NCI-H524 treated with DMSO at 0.1 percent for 48 hours (cell line): ENCODE results near the gene RUSC2.
"Not testable (repeated sequence)": the region's sequence is repeated elsewhere in the genome, so short reads cannot be mapped to it uniquely, and the experiment has no call there.

Source experiments
- DNase-seq: peaks from one replicate; lab custom pipeline; 2025; lab: John Stamatoyannopoulos, UW

RUSC2 gene

GRCh38 chr9:35495984-35496383, 6.1 kb downstream of the RUSC2 start:
- no peak for DNase-seq

DNA sequence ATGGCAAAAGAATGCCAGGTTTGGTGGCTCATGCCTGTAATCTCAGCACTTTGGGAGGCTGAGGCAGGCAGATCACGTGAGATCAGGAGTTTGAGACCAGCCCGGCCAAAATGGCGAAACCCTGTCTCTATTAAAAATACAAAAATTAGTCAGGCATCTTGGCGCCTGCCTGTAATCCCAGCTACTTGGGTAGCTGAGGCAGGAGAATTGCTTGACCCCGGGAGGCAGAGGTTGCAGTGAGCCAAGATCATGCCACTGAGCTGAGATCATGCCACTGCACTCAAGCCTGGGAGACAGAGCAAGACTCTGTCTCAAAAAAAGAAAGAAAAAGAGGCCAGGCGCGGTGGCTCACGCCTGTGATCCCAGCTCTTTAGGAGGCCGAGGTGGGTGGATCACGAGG, 8.3 kb downstream of the RUSC2 start:
- not testable (repeated sequence) for DNase-seq

- no peak for DNase-seq
Observed at GRCh38 chr9:35499029-35499700, 9.3 kb downstream of the RUSC2 start.

DNA sequence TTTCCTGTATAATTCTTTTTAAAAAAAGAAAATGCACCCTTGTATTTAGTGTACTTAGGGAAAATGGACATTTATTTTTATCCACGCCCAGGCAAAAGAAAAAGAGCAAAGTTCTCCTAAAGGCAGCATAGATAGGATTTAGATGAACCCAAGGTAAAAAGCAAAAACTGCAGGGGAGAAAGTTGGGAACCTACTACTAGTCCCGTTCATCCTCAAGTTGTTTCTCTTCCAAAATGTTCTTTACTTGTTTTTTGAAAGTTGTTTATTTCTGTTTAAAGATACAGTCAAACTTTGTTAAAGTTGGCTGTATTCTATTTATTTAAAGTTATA, 9.8 kb downstream of the RUSC2 start:
- DNase-seq: no peak

DNA sequence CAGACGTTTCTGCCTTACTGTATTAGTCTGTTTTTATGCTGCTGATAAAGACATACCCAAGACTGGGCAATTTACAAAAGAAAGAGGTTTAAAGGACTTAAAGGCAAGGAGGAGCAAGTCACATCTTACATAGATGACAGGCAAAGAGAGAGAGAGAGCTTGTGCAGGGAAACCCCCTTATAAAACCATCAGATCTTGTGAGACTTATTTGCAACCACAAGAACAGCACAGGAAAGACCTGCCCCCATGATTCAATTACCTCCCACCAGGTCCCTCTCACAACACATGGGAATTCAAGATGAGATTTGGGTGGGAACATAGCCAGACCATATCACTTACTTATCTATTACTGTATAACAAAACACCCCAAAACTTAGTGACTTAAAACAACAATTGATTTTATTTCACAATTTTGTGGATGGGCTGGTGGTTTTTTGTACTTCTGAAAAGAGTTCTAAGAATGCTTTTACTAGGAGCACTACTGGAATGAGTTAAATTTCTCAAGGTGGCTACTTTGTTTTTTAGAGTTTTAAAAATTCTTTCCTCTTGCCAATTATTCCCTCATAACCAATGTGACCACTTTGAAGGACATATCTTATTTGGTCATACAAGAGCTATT, 10.3 kb downstream of the RUSC2 start:
- DNase-seq: no peak

DNA sequence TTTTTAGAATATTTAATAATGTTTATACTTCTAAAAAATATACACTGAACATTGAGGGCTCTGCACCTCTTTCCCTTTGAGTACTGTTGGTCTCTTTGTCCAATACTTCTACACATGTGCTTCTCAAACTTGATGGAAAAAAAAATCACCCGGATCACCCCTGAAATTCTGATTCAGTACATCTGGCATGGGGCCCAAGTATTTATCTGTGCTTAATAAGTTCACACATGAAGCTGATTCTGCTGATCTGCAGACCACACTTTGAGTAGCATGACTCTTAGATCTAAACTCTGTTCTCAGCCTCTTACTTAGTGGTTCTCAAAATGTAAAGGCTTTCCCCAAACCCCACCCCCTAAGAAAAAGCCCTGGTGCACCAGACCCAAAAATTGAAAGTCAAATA, 12.0 kb downstream of the RUSC2 start:
- DNase-seq: no peak

- no peak for DNase-seq
Observed at GRCh38 chr9:35506359-35506758, 16.4 kb downstream of the RUSC2 start.

- no peak for DNase-seq
Observed at GRCh38 chr9:35508069-35508468, 18.2 kb downstream of the RUSC2 start.

DNA sequence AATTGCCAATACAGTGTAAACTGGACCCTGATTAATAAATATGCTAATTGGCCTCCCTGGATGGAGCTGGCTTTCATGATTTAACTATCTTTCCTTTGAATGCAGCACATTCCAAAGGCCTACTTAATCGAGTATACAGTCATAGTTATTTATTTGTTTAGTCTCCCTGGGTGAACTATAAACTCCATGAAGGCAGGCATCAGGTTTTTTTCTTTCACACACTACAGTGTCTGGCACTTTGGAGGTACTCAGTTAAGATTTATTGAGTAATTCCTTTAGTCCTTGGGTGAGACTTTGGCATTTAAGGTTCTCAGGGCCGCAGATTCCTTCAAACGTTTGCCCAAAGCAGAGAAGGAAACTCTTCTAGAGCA, 20.5 kb downstream of the RUSC2 start:
- DNase-seq: no peak

DNA sequence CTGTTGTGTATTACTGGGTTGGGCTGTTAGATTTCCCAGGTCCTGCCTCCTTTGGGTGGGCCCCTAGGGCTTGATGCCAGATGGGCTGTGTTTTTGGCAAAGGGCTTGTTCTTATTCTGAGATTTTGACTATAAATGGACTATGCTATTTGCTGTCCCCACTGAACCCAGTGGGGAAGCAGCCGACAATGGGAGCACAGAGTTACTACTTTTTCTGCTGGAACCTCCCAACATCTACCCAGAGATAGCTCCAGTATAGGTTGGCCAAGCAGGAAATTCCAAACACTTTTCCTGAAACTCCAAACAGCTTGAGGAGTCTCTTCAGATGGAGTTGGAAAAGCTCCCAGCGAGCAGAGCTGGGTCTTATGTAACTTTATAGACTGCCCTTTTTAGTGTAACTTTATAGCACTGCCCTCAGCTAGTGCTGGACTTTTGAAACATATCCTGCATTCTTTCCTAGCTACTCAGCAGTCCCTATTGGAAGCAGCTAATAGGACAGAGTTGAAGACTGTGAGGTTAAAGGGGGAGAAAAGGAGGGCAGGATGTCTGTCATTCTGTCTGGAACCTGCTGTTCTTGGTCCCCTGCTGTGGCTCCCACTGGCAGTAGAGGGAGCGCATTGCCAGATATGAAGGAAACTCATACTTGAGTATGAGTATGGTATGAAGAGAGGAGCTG, 21.0 kb downstream of the RUSC2 start:
- DNase-seq: no peak

- DNase-seq: no peak
Observed at GRCh38 chr9:35511453-35511852, 21.5 kb downstream of the RUSC2 start.

DNA sequence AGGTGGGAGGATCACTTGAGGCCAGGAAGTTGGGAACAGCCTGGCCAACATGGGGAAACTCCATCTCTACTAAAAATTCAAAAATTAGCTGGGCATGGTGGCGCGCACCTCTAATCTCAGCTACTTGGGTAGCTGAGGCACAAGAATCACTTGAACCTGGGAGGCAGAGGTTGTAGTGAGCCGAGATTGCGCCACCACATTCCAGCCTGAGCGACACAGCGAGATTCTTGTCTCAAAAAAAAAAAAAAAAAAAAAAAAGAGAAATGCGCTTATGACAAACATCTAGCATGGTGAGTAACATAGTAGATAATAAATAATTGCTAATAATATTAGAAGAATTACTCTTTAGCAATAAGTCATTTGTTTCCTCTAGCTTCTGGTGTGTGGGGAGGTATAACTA, 25.9 kb downstream of the RUSC2 start:
- no peak for DNase-seq

- no peak for DNase-seq
Observed at GRCh38 chr9:35516479-35516878, 26.6 kb downstream of the RUSC2 start.

- DNase-seq: no peak
Observed at GRCh38 chr9:35517131-35517530, 27.2 kb downstream of the RUSC2 start.

DNA sequence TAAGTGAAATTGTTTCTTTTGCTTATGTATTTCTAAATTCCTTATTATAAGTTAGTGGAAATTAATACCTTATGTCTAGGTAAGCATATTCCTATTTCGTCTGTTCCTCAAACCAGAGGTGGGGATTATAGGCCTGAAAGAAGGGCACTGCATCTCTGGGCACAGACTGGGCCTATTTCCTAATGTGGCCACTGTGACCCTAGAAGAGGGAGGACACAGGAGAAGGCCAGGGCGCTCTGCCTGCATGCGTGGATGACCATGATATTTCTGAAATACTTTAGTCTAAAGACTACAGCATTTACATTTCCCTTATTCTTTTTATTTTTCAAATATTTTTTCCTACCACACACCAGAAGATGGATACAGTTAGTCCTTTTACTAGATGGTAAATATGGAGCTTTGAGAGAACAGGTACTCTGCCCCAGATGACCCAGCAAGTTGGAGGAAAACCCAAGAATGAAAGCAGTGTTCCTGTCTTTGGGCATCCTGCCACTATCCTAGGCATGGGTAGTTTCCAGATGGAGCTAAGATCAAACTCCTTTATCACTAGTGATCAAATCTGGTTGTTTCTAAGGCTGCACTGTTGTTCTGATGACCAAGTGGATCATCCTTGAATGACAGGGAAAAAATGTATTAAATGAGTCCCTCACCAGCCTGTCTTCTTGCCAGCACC, 27.8 kb downstream of the RUSC2 start:
- DNase-seq: no peak

DNA sequence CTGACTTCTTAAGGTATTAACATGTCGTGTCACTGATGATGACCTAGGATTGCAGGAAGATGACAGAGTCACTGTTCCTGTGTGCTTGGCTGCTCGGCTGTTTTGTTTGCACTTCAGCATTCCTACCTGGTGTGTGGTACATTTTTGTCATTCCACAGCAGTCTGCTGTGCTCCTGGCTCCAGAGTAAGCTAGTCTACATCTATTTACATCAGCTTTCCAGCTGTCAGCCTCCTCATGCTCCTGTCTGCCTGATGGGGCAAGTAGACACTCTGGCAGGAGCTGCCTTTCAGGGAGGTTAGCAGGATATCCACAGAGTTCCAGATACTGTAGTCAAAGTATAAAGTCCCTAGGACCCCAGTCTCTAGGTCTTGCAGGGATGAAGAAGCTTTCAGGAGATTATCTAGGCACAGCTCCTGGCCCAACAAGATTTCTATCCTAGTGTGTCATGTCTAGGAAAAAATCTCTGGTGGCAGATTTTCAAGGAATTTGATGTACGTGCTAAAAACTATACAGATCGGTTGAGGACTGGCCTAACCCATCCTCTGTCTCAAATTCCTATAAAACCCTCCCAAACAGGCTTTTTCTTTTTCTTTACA, 28.4 kb downstream of the RUSC2 start:
- DNase-seq: no peak

- no peak for DNase-seq
Observed at GRCh38 chr9:35518981-35519679, 29.2 kb downstream of the RUSC2 start.

GRCh38 chr9:35519692-35520363, 29.9 kb downstream of the RUSC2 start:
- no peak for DNase-seq

- no peak for DNase-seq
Observed at GRCh38 chr9:35520364-35520710, 30.4 kb downstream of the RUSC2 start.

GRCh38 chr9:35521708-35522107, 31.8 kb downstream of the RUSC2 start:
- DNase-seq: no peak

DNA sequence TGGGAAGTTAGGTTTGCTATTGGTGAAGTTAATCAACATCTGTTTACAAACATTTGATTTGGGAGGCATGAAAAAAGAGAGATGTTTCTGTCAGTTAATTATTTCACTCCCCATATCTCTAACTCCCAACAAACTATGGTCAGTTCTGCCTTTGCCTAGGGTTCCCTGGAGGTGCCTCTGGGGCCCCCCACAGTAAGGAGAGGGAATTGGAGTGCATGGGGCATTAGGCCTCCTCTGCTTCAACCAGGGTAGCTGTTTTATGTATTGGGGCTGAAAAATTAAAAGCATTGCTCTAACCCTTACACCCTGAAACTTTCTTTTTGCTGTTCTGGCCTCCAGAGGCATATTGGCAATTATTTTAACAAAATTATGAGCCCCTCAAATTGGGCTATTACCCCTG, 32.3 kb downstream of the RUSC2 start:
- no peak for DNase-seq

DNA sequence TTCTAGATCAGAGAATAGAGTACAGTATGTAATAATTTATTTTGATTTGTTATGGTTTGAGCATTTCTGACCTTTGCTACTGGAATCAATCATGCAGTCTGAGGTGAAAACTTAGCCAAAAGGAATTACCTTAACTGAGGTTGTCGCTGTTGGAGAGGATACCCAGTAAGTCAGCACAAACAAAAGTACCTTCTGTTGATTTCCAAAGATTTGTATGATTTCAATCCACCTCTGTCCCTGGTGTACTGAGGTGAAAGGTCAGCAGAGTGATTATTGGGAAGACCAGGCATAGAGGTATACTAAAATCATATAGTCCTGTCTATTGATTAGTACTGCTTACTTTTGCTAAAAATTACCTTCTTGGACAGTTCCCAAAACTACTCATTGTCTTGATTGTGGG, 32.8 kb downstream of the RUSC2 start:
- no peak for DNase-seq
